HFFc6 (cell line): ENCODE data around the gene SUMO2. TPM values are rescaled to one million over a fixed set of nuclear protein-coding genes. Genes with fewer than 3 reads are reported as not detected.

Experiments used
- DNase-seq: peaks from one replicate; pipeline ENCODE4 v3.0.0-alpha.2; 2018
- H3K27ac Mint-ChIP-seq: 2 replicates; pipeline ENCODE4 v1.8.0; 2020; ENCODE audit warnings: mild to moderate bottlenecking, mixed read lengths
- H3K27me3 Mint-ChIP-seq: 2 replicates; pipeline ENCODE4 v1.8.0; 2021; ENCODE audit warnings: mild to moderate bottlenecking, moderate library complexity, mixed read lengths; ENCODE audit not compliant: insufficient read depth
- H3K36me3 Mint-ChIP-seq: 2 replicates; pipeline ENCODE4 v1.8.0; 2021; ENCODE audit warnings: low read depth, mixed read lengths
- H3K4me1 Mint-ChIP-seq: 2 replicates; pipeline ENCODE4 v1.8.0; 2020; ENCODE audit warnings: low read depth, mixed read lengths
- H3K4me3 Mint-ChIP-seq: 2 replicates; pipeline ENCODE4 v1.8.0; 2020; ENCODE audit warnings: mild to moderate bottlenecking, moderate library complexity, mixed read lengths
- H3K9me3 Mint-ChIP-seq: 2 replicates; pipeline ENCODE4 v1.8.0; 2020; ENCODE audit warnings: mild to moderate bottlenecking, mixed read lengths
- CTCF ChIP-seq: fragments of 200-600 bp; sonication (generic); IDR thresholded peaks from 2 replicates; pipeline ENCODE4 v1.5.0; 2021; ENCODE audit warnings: antibody characterized with exemption, mild to moderate bottlenecking
- total RNA-seq, 6 experiments: library from RNA; stranded (reverse); fragmentation: NEBNext Ultra II Directional; extraction: Animal tissue kit (Norgen Biotek cat#: 25700); gene quantifications; 2 replicates in 1 of 6; 3 replicates in 5 of 6; pipeline ENCODE4 v1.2.3, GENCODE V29; 2021

SUMO2 gene
- total RNA-seq, 6 experiments from 2014 or later = 398 to 555 (median 512) TPM

- TF ChIP-seq CTCF = no peak
- Mint-ChIP-seq H3K36me3 (peaks cover 13% of the 10 kb centered on the region), H3K9me3 (no peaks in the 10 kb centered on the region), H3K27me3 (peaks cover 6% of the 10 kb centered on the region; the same call in 1 of the 2 replicates), H3K4me1 (peaks cover 21% of the 10 kb centered on the region), H3K4me3 (no peak overlapping the region), H3K27ac (no peak overlapping the region)
- no peak for DNase-seq
Observed at GRCh38 chr17:75126954-75127353, 55.8 kb downstream of the SUMO2 start.

- no peak for TF ChIP-seq CTCF
- Mint-ChIP-seq H3K36me3 (peaks cover 15% of the 10 kb centered on the region), H3K27me3 (peaks cover 6% of the 10 kb centered on the region; the same call in 1 of the 2 replicates), H3K9me3 (no peaks in the 10 kb centered on the region), H3K4me1 (peaks cover 21% of the 10 kb centered on the region), H3K4me3 (no peak overlapping the region), H3K27ac (no peak overlapping the region)
- no peak for DNase-seq
Observed at GRCh38 chr17:75125984-75126383, 56.8 kb downstream of the SUMO2 start.

- H3K27ac Mint-ChIP-seq = no peak overlapping the region
- DNase-seq = no peak
Observed at GRCh38 chr17:75124819-75125162, 58.0 kb downstream of the SUMO2 start.

GRCh38 chr17:75124041-75124818 lies 58.5 kb downstream of the SUMO2 start:
- peaks cover 15% of the 10 kb centered on the region for H3K36me3 Mint-ChIP-seq
- peaks cover 15% of the 10 kb centered on the region for H3K4me1 Mint-ChIP-seq
- H3K27me3 Mint-ChIP-seq = peaks cover 4% of the 10 kb centered on the region
- H3K9me3 Mint-ChIP-seq = no peaks in the 10 kb centered on the region
- H3K4me3 Mint-ChIP-seq = no peak overlapping the region
- DNase-seq = peak; percentile 7
- H3K27ac Mint-ChIP-seq = no peak overlapping the region
- TF ChIP-seq CTCF = no peak

More at GRCh38 chr17:75124819-75125162, 58.0 kb downstream of the SUMO2 start:
- H3K9me3 Mint-ChIP-seq = no peaks in the 10 kb centered on the region
- H3K4me3 Mint-ChIP-seq = no peak overlapping the region
- peaks cover 15% of the 10 kb centered on the region for H3K4me1 Mint-ChIP-seq
- peaks cover 18% of the 10 kb centered on the region for H3K36me3 Mint-ChIP-seq
- TF ChIP-seq CTCF = no peak
- peaks cover 4% of the 10 kb centered on the region for H3K27me3 Mint-ChIP-seq

GRCh38 chr17:75118307-75118706 lies 64.5 kb downstream of the SUMO2 start:
- H3K4me1 Mint-ChIP-seq = peaks cover 16% of the 10 kb centered on the region
- H3K9me3 Mint-ChIP-seq = no peaks in the 10 kb centered on the region
- no peak for TF ChIP-seq CTCF
- H3K27me3 Mint-ChIP-seq = peaks cover 6% of the 10 kb centered on the region
- no peak overlapping the region for H3K27ac Mint-ChIP-seq
- H3K4me3 Mint-ChIP-seq = no peak overlapping the region
- no peak for DNase-seq
- peaks cover 9% of the 10 kb centered on the region for H3K36me3 Mint-ChIP-seq
